ENCODE measurements around the gene MSH3. TPM values are rescaled to one million over a fixed set of nuclear protein-coding genes. Genes with fewer than 3 reads are reported as not detected.

MSH3 gene
- polyA plus RNA-seq, 3 donors, result 4.5 to 9.9 (median 8.0) TPM

- H3K9me3 ChIP-seq (replicated peaks in 1 of 2; ENCODE audit: control insufficient read depth in 1 of 2, insufficient read depth in 1 of 2, low read length in 2 of 2), result no peaks in the 10 kb centered on the region
- peak overlapping the region; percentile 33 for H3K4me2 ChIP-seq (replicated peaks; ENCODE audit: extremely low read depth, low read length, poor library complexity, severe bottlenecking)
- H3K4me3 ChIP-seq (replicated peaks in 1 of 3; ENCODE audit: low read depth in 2 of 3, low read length in 3 of 3), result no peak overlapping the region
- H3K36me3 ChIP-seq (replicated peaks in 1 of 2; ENCODE audit: control insufficient read depth in 1 of 2, insufficient read depth in 2 of 2, low read length in 2 of 2), result no peaks in the 10 kb centered on the region
- peak overlapping the region; percentile 64 to 77 for H3K27ac ChIP-seq (ENCODE audit: low read depth in 1 of 2, low read length in 2 of 2)
- H2AFZ ChIP-seq (ENCODE audit: insufficient read depth, low read depth, low read length, poor library complexity, severe bottlenecking), result peak overlapping the region; percentile 56
- Mint-ChIP-seq H3K36me3 (peaks cover 11 to 13% of the 10 kb centered on the region in 2 donors), H3K9me3 (peaks cover 0 to 8% (median 6%) of the 10 kb centered on the region in 7 donors), H3K4me3 (no peak overlapping the region), H3K27me3 (ENCODE audit: low read depth in 3 of 3) (peaks cover 0 to 3% (median 0%) of the 10 kb centered on the region in 3 donors), H3K4me1 (peaks cover 36% of the 10 kb centered on the region), H3K27ac (peak overlapping the region; percentile 35 to 89 (median 68))
- no peak overlapping the region for H3K9ac ChIP-seq (ENCODE audit: insufficient read depth, low read length, poor library complexity, severe bottlenecking)
- peaks cover 41 to 55% of the 10 kb centered on the region in 2 donors for H3K4me1 ChIP-seq (ENCODE audit: control insufficient read depth in 1 of 2, insufficient read depth in 2 of 2, low read length in 2 of 2)
- peak in 2 of 3 donors; percentile 25 to 30 for DNase-seq
- intact Hi-C loops (cut with micrococcal nuclease), result no loop called here
- WGBS (ENCODE audit: insufficient coverage), result 27% methylated on average over 4 of the region's 4 CpGs
- H3K27me3 ChIP-seq (ENCODE audit: control insufficient read depth in 2 of 2, insufficient read depth in 2 of 2, low read length in 2 of 2), result no peaks in the 10 kb centered on the region
- no peaks in the 10 kb centered on the region for H4K20me1 ChIP-seq (ENCODE audit: insufficient read depth, low read length)
- H3K79me2 ChIP-seq (ENCODE audit: insufficient read depth, low read length), result no peaks in the 10 kb centered on the region
- TF ChIP-seq CTCF (IDR thresholded peaks at IDR 0.05), result no peak
Measured at GRCh38 chr5:80623999-80624398, 30.5 kb upstream of the MSH3 start.

DNA sequence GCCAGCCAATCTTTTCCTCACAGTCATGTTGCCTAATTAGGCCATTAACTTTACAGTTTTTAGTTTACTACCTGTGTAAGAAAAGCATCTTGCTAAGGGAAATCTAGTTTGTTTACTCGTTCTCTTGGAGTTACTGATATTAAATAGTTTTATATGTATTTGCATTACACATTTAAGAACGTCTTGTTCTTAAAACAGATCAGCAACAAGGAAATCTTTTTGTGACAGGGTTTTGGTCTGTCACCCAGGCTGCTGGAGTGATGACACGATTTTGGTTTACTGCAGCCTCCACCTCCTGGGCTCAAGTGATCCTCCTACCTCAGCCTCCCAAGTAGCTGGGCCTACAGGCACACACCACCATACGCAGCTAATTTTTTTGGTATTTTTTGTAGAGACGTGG, 29.2 kb upstream of the MSH3 start:
- H3K27me3 Mint-ChIP-seq (ENCODE audit: low read depth in 3 of 3), result peaks cover 0 to 3% (median 0%) of the 10 kb centered on the region in 3 donors

More for the DNA sequence above, 29.2 kb upstream of the MSH3 start:
- no peak for TF ChIP-seq CTCF (IDR thresholded peaks at IDR 0.05)
- Histone ChIP-seq H3K4me1 (ENCODE audit: control insufficient read depth in 1 of 2, insufficient read depth in 2 of 2, low read length in 2 of 2) (peaks cover 49 to 61% of the 10 kb centered on the region in 2 donors), H3K36me3 (replicated peaks in 1 of 2; ENCODE audit: control insufficient read depth in 1 of 2, insufficient read depth in 2 of 2, low read length in 2 of 2) (no peaks in the 10 kb centered on the region), H3K79me2 (ENCODE audit: insufficient read depth, low read length) (no peaks in the 10 kb centered on the region), H3K4me2 (replicated peaks; ENCODE audit: extremely low read depth, low read length, poor library complexity, severe bottlenecking) (no peak overlapping the region), H4K20me1 (ENCODE audit: insufficient read depth, low read length) (no peaks in the 10 kb centered on the region), H2AFZ (ENCODE audit: insufficient read depth, low read depth, low read length, poor library complexity, severe bottlenecking) (no peak overlapping the region), H3K27ac (ENCODE audit: low read depth in 1 of 2, low read length in 2 of 2) (no peak overlapping the region), H3K9ac (ENCODE audit: insufficient read depth, low read length, poor library complexity, severe bottlenecking) (no peak overlapping the region), H3K4me3 (replicated peaks in 1 of 3; ENCODE audit: low read depth in 2 of 3, low read length in 3 of 3) (no peak overlapping the region), H3K27me3 (ENCODE audit: control insufficient read depth in 2 of 2, insufficient read depth in 2 of 2, low read length in 2 of 2) (no peaks in the 10 kb centered on the region), H3K9me3 (replicated peaks in 1 of 2; ENCODE audit: control insufficient read depth in 1 of 2, insufficient read depth in 1 of 2, low read length in 2 of 2) (peaks cover 0 to under 1% of the 10 kb centered on the region in 2 donors)
- Mint-ChIP-seq H3K36me3 (peaks cover 8 to 13% of the 10 kb centered on the region in 2 donors), H3K9me3 (peaks cover under 1 to 8% (median 6%) of the 10 kb centered on the region in 7 donors), H3K4me3 (no peak overlapping the region), H3K4me1 (peaks cover 45% of the 10 kb centered on the region), H3K27ac (no peak overlapping the region)
- DNase-seq, result no peak
- intact Hi-C loops (cut with micrococcal nuclease), result no loop called here
- no CpG with 5 or more reads among the region's 5 CpGs for WGBS (ENCODE audit: insufficient coverage)
